Measurements from ENCODE around the gene ANKRD60.

ANKRD60 gene

DNA sequence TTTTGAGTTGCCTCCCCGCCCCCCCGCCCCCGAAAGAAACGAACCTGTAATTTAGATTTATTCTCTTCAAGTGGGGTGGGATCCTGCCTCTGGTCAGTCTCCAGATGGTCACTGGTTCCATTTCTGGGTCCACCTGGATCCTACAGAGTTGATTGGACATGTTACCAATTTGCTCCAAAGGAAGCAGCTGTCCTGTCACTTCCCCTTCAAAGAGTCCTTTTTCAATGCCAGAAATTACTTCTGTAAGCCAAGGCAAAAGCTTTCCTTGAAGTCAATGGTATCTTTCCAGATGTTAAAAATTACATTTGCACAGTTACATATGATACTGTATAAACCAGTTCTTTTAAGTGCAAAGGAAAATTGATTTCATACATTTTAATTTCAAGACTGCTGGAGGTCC is 12.0 kb upstream of the ANKRD60 start:
- TF ChIP-seq, protein P1, sequence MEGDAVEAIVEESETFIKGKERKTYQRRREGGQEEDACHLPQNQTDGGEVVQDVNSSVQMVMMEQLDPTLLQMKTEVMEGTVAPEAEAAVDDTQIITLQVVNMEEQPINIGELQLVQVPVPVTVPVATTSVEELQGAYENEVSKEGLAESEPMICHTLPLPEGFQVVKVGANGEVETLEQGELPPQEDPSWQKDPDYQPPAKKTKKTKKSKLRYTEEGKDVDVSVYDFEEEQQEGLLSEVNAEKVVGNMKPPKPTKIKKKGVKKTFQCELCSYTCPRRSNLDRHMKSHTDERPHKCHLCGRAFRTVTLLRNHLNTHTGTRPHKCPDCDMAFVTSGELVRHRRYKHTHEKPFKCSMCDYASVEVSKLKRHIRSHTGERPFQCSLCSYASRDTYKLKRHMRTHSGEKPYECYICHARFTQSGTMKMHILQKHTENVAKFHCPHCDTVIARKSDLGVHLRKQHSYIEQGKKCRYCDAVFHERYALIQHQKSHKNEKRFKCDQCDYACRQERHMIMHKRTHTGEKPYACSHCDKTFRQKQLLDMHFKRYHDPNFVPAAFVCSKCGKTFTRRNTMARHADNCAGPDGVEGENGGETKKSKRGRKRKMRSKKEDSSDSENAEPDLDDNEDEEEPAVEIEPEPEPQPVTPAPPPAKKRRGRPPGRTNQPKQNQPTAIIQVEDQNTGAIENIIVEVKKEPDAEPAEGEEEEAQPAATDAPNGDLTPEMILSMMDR (IDR thresholded peaks at IDR 0.05; ENCODE audit: extremely low read depth, insufficient read depth, missing control alignments): no peak
- in situ Hi-C loops (cut with MboI; ENCODE audit: low pct_unique_long_range_greater_than_20kb, low sequenced_read_pairs, unreplicated experiment): loop anchor here (25.0 kb wide), 2 partner anchors 447 to 597 kb away; partner anchors contain the start of gene NPEPL1

DNA sequence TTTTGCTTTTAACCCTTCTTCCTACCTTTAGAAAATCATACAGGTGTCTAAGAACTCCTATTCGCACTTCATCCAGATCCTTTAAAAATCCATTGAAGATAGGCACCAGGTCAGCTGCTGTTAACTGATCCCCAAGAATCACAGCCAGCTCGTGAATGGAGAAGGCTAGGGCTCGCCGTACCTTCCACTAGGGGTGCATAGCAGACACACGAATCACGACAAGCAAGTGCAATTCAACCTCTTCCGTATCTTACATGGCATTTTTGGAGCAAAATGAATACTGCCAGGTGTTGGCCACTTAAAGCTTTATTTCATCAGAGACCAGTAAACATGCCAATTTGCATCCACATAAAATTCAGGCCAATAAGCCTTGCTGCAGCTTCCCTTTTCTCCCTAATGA is 10.8 kb upstream of the ANKRD60 start:
- no peak for DNase-seq (ENCODE audit: low spot score)
- in situ Hi-C loops (cut with MboI; ENCODE audit: low pct_unique_long_range_greater_than_20kb, low sequenced_read_pairs, unreplicated experiment): loop anchor here (10.0 to 25.0 kb wide), 3 partner anchors 216 to 598 kb away; partner anchors contain the start of gene NPEPL1
- TF ChIP-seq, protein P1 (IDR thresholded peaks at IDR 0.05; ENCODE audit: extremely low read depth, insufficient read depth, missing control alignments): no peak

More for the DNA sequence above, 12.0 kb upstream of the ANKRD60 start:
- no peak for DNase-seq (ENCODE audit: low spot score)

DNA sequence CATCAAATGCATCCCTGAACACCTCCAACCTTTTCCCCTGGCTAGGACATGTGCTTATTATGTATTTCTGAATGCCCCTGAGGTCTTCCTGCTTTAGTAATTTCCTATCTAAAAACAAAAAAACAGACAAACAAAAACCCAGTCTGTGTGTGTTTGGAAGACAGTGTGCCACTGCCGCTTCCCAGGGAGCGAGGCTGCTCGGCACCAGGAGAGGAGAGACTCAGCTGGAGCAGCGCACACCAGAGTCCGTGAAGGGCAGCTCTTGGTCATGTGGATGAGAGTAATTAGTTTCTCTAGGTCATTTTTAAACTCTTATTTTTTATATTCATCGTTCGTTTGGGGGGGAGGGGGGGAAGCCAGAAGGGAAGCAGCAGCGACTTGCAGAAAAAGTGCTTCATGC is 10.0 kb upstream of the ANKRD60 start:
- in situ Hi-C loops (cut with MboI; ENCODE audit: low pct_unique_long_range_greater_than_20kb, low sequenced_read_pairs, unreplicated experiment): loop anchor here (10.0 to 25.0 kb wide), 3 partner anchors 216 to 599 kb away; partner anchors contain the start of gene NPEPL1
- TF ChIP-seq, protein P1 (IDR thresholded peaks at IDR 0.05; ENCODE audit: extremely low read depth, insufficient read depth, missing control alignments): no peak
- DNase-seq (ENCODE audit: low spot score): no peak

DNA sequence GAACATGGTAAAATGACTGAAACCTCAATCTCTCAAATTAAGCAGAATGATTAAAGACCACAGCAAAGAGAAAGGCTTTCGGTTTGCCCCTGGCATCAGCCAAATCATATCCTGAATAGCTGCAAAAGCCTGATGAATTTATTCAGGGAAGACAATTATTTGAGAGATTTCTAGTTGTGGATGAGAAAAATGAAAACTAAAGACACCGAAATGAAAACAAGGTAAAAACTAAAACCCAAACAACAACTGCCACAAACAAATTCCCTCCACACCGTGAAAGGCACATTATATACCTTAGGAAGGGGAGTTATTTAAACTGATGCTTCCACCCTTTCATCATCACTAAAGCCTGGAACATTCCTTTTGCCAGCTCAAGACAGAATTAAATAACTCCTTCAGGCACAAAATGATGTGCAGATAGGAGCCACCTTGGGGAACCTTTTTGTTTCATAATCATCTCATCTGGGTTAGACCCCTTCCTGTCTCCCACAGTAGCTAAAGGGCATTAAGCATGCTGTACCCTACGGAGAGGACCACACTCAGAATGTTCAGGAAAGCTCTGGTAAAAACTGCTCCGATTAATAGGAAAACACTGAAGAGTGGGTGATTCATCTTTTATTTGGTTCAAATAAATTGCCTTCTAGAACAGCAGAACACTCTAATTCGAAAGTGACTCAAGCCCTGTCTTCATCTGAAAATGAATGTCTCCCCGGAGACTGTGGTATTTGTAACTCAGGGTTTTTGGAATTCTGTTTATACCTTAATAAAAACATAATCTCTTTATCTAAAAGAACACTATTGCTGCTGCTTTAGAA is 9.1 kb upstream of the ANKRD60 start:
- DNase-seq (ENCODE audit: low spot score): no peak
- in situ Hi-C loops (cut with MboI; ENCODE audit: low pct_unique_long_range_greater_than_20kb, low sequenced_read_pairs, unreplicated experiment): loop anchor here (10.0 to 25.0 kb wide), 3 partner anchors 217 to 600 kb away; partner anchors contain the start of gene NPEPL1
- TF ChIP-seq, protein P1 (IDR thresholded peaks at IDR 0.05; ENCODE audit: extremely low read depth, insufficient read depth, missing control alignments): no peak

DNA sequence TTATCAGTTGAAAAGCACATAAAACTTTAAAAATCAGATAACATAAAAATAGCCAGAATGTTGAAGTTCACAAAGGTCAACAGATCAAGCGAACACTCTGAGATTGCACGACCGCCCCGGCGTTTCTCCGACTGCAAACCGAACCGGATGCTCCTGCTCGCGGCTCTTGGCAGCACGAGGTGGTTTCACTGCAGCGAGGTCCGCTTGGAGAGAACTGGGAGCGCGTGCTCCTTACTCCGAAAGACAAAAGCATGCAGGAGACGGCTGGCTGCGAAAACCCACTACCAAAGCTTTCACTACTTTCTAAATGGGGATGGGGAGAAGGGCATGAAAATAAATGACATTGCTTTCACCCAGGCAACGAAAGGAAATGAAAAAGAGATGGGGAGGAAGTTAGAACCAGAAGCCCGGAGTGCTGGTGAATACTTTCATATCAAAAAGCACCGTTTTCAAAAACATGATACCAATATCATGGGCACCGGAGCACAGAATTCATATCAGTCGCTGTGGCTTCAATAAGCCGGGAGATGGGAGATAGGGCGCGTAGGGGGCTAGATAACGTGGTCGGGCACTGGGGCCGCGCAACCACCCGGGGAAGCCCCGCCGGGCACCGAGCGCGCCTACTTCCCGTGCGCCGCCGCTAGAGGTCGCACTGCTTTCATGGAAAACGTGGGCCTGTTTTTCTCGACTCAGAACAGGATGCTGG is 8.3 kb upstream of the ANKRD60 start:
- TF ChIP-seq, protein P1 (IDR thresholded peaks at IDR 0.05; ENCODE audit: extremely low read depth, insufficient read depth, missing control alignments): peak; percentile 94
- in situ Hi-C loops (cut with MboI; ENCODE audit: low pct_unique_long_range_greater_than_20kb, low sequenced_read_pairs, unreplicated experiment): loop anchor here (10.0 to 25.0 kb wide), 3 partner anchors 218 to 601 kb away; partner anchors contain the start of gene NPEPL1
- DNase-seq (ENCODE audit: low spot score): peak; percentile 85

DNA sequence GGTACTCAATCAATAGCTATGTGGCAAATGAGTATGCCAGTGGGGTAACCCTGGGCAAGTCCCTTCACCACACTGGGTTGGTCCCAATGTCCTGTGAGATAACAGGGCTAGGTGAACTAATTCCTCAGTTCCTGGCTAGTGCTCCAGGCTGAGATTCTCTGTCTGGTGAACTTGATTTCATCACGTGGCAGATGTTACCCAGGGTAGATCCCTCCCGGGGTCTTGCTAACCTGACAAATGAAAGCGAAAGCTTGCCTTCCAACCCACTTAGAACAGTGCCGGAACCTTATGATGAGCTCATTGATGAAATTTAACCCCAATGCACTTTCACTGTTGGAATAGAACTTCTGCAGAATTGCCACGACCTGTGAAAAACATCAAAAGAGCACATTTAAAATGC is 6.6 kb upstream of the ANKRD60 start:
- no peak for DNase-seq (ENCODE audit: low spot score)
- in situ Hi-C loops (cut with MboI; ENCODE audit: low pct_unique_long_range_greater_than_20kb, low sequenced_read_pairs, unreplicated experiment): loop anchor here (10.0 to 25.0 kb wide), 3 partner anchors 220 to 602 kb away; partner anchors contain the start of gene NPEPL1
- TF ChIP-seq, protein P1 (IDR thresholded peaks at IDR 0.05; ENCODE audit: extremely low read depth, insufficient read depth, missing control alignments): no peak
